IMR-90 (cell line): ENCODE data around the gene CXCL8. TPM values are rescaled to one million over a fixed set of nuclear protein-coding genes. Genes with fewer than 3 reads are reported as not detected.

Experiments used
- ATAC-seq: fragments of 200-7000 bp; cut with Tn5 transposase; 2 replicates; pipeline ENCODE4 v1.9.1; 2020; ENCODE audit warnings: low read depth, mild to moderate bottlenecking, moderate library complexity
- BruUV-seq: library from RNA; stranded (reverse); fragments of 400-500 nt; replicated peaks from 2 replicates; lab custom pipeline; 2021; lab: Mats Ljungman, UMichigan
- CTCF ChIA-PET: fragments of 300-600 bp; formaldehyde crosslinking; extraction: SDS; loops from one replicate; lab custom pipeline; 2021; ENCODE audit warnings: antibody characterized with exemption; lab: Yijun Ruan, JAX
- POLR2A ChIA-PET: fragments of 300-600 bp; sonication (Branson Sonifier 250); formaldehyde crosslinking; loops from one replicate; lab custom pipeline; 2022; ENCODE audit warnings: antibody characterized with exemption; ENCODE audit not compliant: unreplicated experiment; lab: Charles Lee
- DNase-seq: peaks from one replicate; pipeline ENCODE4 v3.0.0; 2013
- H2AFZ ChIP-seq: replicated peaks from 2 replicates; pipeline ENCODE3; 2013; ENCODE audit warnings: low read length, mild to moderate bottlenecking; ENCODE audit not compliant: poor library complexity
- H2AK5ac ChIP-seq: 2 replicates; pipeline ENCODE4 v1.6.1; 2013; ENCODE audit warnings: low read depth, low read length, inconsistent platforms
- H2AK9ac ChIP-seq: replicated peaks from 2 replicates; pipeline ENCODE3; 2013; ENCODE audit warnings: mild to moderate bottlenecking, low read depth, low read length, moderate library complexity; ENCODE audit not compliant: poor library complexity
- H2BK120ac ChIP-seq: 2 replicates; pipeline ENCODE4 v1.6.1; 2013; ENCODE audit warnings: low read depth, low read length, inconsistent platforms
- H2BK15ac ChIP-seq: 3 replicates; pipeline ENCODE4 v1.6.1; 2013; ENCODE audit warnings: low read depth, low read length, inconsistent platforms
- H2BK20ac ChIP-seq: 2 replicates; pipeline ENCODE4 v1.6.1; 2013; ENCODE audit warnings: low read depth, mild to moderate bottlenecking, inconsistent platforms, low read length, moderate library complexity
- H2BK5ac ChIP-seq: 2 replicates; pipeline ENCODE4 v1.6.1; 2013; ENCODE audit warnings: mild to moderate bottlenecking, low read depth, low read length, inconsistent platforms; ENCODE audit not compliant: poor library complexity, severe bottlenecking
- H3K14ac ChIP-seq: replicated peaks from 2 replicates; pipeline ENCODE4 v1.6.1; 2013; ENCODE audit warnings: low read depth, low read length, inconsistent platforms
- H3K18ac ChIP-seq: 2 replicates; pipeline ENCODE4 v1.6.1; 2013; ENCODE audit warnings: low read depth, low read length, control low read depth
- H3K23ac ChIP-seq: 2 replicates; pipeline ENCODE4 v1.6.1; 2013; ENCODE audit warnings: low read depth, low read length, inconsistent platforms
- H3K27ac ChIP-seq: 2 replicates; pipeline ENCODE4 v1.5.1; 2013; ENCODE audit warnings: mild to moderate bottlenecking, control low read depth, low read length; ENCODE audit not compliant: insufficient read depth
- H3K27me3 ChIP-seq: 2 replicates; pipeline ENCODE4 v1.6.1; 2013; ENCODE audit warnings: low read length; ENCODE audit not compliant: control insufficient read depth, insufficient read depth
- H3K36me3 ChIP-seq: 2 replicates; pipeline ENCODE4 v1.6.1; 2013; ENCODE audit warnings: low read length, mixed read lengths; ENCODE audit not compliant: control insufficient read depth, insufficient read depth
- H3K4ac ChIP-seq: 2 replicates; pipeline ENCODE4 v1.6.1; 2013; ENCODE audit warnings: low read depth, low read length, inconsistent platforms
- H3K4me1 ChIP-seq: 2 replicates; pipeline ENCODE4 v1.6.1; 2013; ENCODE audit warnings: low read length, mixed read lengths; ENCODE audit not compliant: control insufficient read depth, insufficient read depth
- H3K4me2 ChIP-seq: 2 replicates; pipeline ENCODE4 v1.6.1; 2013; ENCODE audit warnings: low read depth, mild to moderate bottlenecking, control low read depth, low read length, moderate library complexity
- H3K4me3 ChIP-seq: 2 replicates; pipeline ENCODE4 v1.5.1; 2013; ENCODE audit warnings: low read depth, mild to moderate bottlenecking, control low read depth, low read length, moderate library complexity; ENCODE audit not compliant: insufficient read depth
- H3K56ac ChIP-seq: 2 replicates; pipeline ENCODE4 v1.6.1; 2013; ENCODE audit warnings: low read length, inconsistent platforms; ENCODE audit not compliant: insufficient read depth; ENCODE audit errors: extremely low read depth
- H3K79me1 ChIP-seq, 2 experiments: 2 replicates each; pipeline ENCODE4 v1.6.1; 2013; ENCODE audit warnings: low read length in 2 of 2, inconsistent platforms in 1 of 2, low read depth in 1 of 2
- H3K9ac ChIP-seq: 2 replicates; pipeline ENCODE4 v1.6.1; 2013; ENCODE audit warnings: low read depth, low read length, control low read depth
- H3K9me1 ChIP-seq: 2 replicates; pipeline ENCODE4 v1.6.1; 2013; ENCODE audit warnings: low read length, inconsistent platforms; ENCODE audit not compliant: insufficient read depth
- H3K9me3 ChIP-seq: 2 replicates; pipeline ENCODE4 v1.6.1; 2013; ENCODE audit warnings: low read length; ENCODE audit not compliant: control insufficient read depth, insufficient read depth
- H4K20me1 ChIP-seq: 2 replicates; pipeline ENCODE4 v1.6.1; 2013; ENCODE audit warnings: low read length, inconsistent platforms; ENCODE audit not compliant: insufficient read depth
- H4K5ac ChIP-seq: 2 replicates; pipeline ENCODE4 v1.6.1; 2013; ENCODE audit warnings: mild to moderate bottlenecking, low read depth, low read length, control low read depth
- H4K8ac ChIP-seq, 2 experiments: 2 replicates each; pipeline ENCODE4 v1.6.1; 2013; ENCODE audit warnings: low read depth in 2 of 2, low read length in 2 of 2, control low read depth in 1 of 2, inconsistent platforms in 1 of 2
- H4K91ac ChIP-seq: 2 replicates; pipeline ENCODE4 v1.6.1; 2013; ENCODE audit warnings: low read depth, low read length, inconsistent platforms; ENCODE audit not compliant: insufficient read depth
- CEBPB ChIP-seq: IDR thresholded peaks from 2 replicates; pipeline ENCODE4 v1.6.1; 2012; ENCODE audit warnings: low read depth, low read length, improper control_type of control experiment
- POLR2A ChIP-seq: IDR thresholded peaks from 2 replicates; pipeline ENCODE4 v1.6.1; 2012; ENCODE audit warnings: mild to moderate bottlenecking, low read depth, low read length
- WGBS, 2 experiments: methylation state at CpG; one replicate each; pipeline versions ENCODE4 v1.1.5 to v1.1.7; 2013; ENCODE audit warnings: missing lambda C conversion rate in 2 of 2; ENCODE audit not compliant: insufficient read length in 1 of 2; ENCODE audit errors: extremely low coverage in 2 of 2; 5-methylcytosine and 5-hydroxymethylcytosine counted together
- dilution Hi-C: fragments of 300-500 bp; cut with HindIII; formaldehyde crosslinking; loops from one replicate; pipeline ENCODE4 v1.14.3; 2018; ENCODE audit warnings: low sequenced_read_pairs; ENCODE audit not compliant: unreplicated experiment
- in situ Hi-C: fragments of 300-500 bp; cut with MboI; formaldehyde crosslinking; loops from 3 replicates; pipeline ENCODE4 v1.14.3; 2019; ENCODE audit warnings: low sequenced_read_pairs, inconsistent platforms, mixed read lengths
- intact Hi-C: fragments of 100-400 bp; cut with micrococcal nuclease; formaldehyde crosslinking; loops from 2 replicates; pipeline ENCODE4 v1.10.0; 2022
- polyA plus RNA-seq, 3 experiments: library from polyadenylated mRNA; depleted of rRNA; stranded (reverse); fragments of >200 nt; gene quantifications; 2 replicates each; pipeline ENCODE4 v1.2.3, GENCODE V29; 2012; ENCODE audit warnings: low replicate concordance in 1 of 3
- total RNA-seq: library from RNA; depleted of rRNA; stranded (reverse); fragments of >200 nt; gene quantifications from 2 replicates; pipeline ENCODE4 v1.2.3, GENCODE V29; 2012
- TF ChIP-seq, protein P1 (sequence below): conservative IDR thresholded peaks from 2 replicates; pipeline ENCODE4 v1.5.1; 2012; ENCODE audit warnings: mild to moderate bottlenecking, low read depth, low read length, improper control_type of control experiment

The CXCL8 gene
- total and polyA plus RNA-seq, 2 of the 4 experiments (the other 2 are of a cell fraction), result 2.2 to 2.7 TPM

DNA sequence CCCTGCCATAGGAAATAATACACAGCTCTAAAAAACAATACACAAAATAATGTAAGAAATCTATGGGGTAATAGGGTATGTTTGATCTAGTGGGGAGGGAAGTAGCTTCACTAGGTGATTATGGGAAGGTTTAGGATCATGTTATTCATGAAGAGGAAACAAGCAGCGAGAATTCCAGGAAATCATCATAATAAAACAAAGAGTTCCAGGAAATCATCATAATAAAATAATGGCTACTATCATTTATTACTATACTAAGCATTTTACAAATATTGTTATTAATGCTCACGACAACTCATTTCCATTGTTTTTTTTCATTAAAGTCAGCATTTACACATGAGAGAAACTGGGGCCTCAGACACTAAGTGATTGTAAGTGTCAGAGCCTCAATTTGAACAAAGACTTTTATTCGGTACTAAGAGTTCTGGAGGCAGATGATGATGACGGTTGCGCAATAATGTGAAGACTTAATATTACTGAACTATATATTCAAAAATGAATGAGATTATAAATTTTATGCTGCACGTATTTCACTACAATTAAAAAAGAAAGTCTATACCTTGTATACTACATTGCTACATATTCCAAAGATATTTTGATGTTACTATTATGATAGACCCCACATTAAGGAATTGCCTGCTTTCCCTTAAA lies 12.2 kb upstream of the CXCL8 start:
- Histone ChIP-seq H3K56ac (no peak overlapping the region), H3K4me1 (peaks cover 6% of the 10 kb centered on the region), H2BK120ac (no peak overlapping the region), H3K4me3 (no peak overlapping the region), H2AFZ (no peak overlapping the region), H3K9me1 (peaks cover 4% of the 10 kb centered on the region; the same call in 1 of the 2 replicates), H3K9ac (no peak overlapping the region), H3K14ac (no peak overlapping the region), H4K91ac (no peak overlapping the region), H3K27me3 (no peaks in the 10 kb centered on the region), H2BK20ac (0 out of 2 replicates have a peak overlapping the region, but pooled peaks have one; percentile 21), H3K4me2 (no peak overlapping the region), H2BK15ac (no peak overlapping the region), H3K27ac (no peak overlapping the region), H4K5ac (no peak overlapping the region), H3K9me3 (no peaks in the 10 kb centered on the region), H2AK9ac (no peak overlapping the region), H2BK5ac (no peak overlapping the region), H3K18ac (no peak overlapping the region), H3K36me3 (no peaks in the 10 kb centered on the region), H2AK5ac (no peak overlapping the region), H3K4ac (no peak overlapping the region), H3K23ac (no peak overlapping the region), H4K20me1 (no peaks in the 10 kb centered on the region), H4K8ac (peak overlapping the region in 1 of 2 experiments; percentile 65; a peak in 1 of 4 replicates), H3K79me1 (no peaks in the 10 kb centered on the region)
- no TSS peak for BruUV-seq
- WGBS, 2 experiments, result no CpG with 5 or more reads among the region's 6 CpGs
- ChIA-PET CTCF (interaction anchor here (0.6 kb wide), 1 partner anchor 23 kb away, joined by 3 read pairs; no protein-coding TSS in a partner anchor), POLR2A (no interaction called here)
- no peak for DNase-seq
- no peak for ATAC-seq
- intact Hi-C loops (loop anchor here (5.0 to 10.0 kb wide), 4 partner anchors 51 to 309 kb away; partner anchors contain the start of gene CXCL3), dilution Hi-C loops (no loop called here), in situ Hi-C loops (loop anchor here (10.0 kb wide), 1 partner anchor 377 kb away; no protein-coding TSS in a partner anchor)
- TF ChIP-seq, protein P1, sequence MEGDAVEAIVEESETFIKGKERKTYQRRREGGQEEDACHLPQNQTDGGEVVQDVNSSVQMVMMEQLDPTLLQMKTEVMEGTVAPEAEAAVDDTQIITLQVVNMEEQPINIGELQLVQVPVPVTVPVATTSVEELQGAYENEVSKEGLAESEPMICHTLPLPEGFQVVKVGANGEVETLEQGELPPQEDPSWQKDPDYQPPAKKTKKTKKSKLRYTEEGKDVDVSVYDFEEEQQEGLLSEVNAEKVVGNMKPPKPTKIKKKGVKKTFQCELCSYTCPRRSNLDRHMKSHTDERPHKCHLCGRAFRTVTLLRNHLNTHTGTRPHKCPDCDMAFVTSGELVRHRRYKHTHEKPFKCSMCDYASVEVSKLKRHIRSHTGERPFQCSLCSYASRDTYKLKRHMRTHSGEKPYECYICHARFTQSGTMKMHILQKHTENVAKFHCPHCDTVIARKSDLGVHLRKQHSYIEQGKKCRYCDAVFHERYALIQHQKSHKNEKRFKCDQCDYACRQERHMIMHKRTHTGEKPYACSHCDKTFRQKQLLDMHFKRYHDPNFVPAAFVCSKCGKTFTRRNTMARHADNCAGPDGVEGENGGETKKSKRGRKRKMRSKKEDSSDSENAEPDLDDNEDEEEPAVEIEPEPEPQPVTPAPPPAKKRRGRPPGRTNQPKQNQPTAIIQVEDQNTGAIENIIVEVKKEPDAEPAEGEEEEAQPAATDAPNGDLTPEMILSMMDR, result no peak
- TF ChIP-seq CEBPB (peak; percentile 97), POLR2A (no peak)
